Germinal center (tissue), 1 donor: ENCODE measurements around the gene NOL6.
A peak's percentile ranks its signal among the peaks of the same experiment; 100 is the strongest.

ENCODE experiments used
- DNase-seq: peaks from one replicate; pipeline ENCODE4 v3.0.0; 2012; ENCODE audit warnings: mixed read lengths, low spot score

The NOL6 gene

DNA sequence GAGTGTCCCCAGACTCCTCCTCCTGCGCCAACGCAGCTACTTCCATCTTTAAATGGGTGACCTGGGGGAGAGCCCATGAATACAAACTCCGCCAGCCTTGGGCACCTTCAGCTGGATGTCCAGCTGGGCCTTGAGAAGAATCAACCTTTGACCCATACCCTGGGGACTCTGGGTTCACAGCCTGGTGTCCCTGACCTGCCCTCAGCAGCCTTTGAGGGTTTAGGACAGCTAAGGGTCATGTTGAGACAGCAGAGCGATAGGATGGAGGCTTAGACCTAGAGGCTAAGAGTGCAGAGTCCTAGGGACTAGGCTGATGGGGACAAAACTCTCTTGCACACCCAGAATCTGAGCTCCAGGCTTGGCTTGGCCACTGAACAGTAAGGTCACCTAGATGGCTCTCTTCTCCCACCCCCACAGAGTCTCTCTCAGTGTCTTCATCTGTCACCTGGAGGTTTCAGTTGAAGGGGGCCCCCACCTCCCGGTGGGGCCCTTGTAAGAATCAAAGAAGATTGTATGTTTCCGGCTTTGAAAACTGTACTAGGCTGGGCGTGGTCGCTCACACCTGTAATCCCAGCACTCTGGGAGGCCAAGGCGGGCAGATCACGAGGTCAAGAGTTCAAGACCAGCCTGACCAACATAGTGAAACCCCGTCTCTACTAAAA is 19.6 kb downstream of the NOL6 start:
- no peak for DNase-seq

GRCh38 chr9:33453286-33453860 is 20.4 kb downstream of the NOL6 start:
- DNase-seq = no peak

GRCh38 chr9:33452828-33453271 is 20.9 kb downstream of the NOL6 start:
- peak; percentile 59 for DNase-seq

- DNase-seq = no peak
Measured at GRCh38 chr9:33450621-33451146, 23.0 kb downstream of the NOL6 start.

DNA sequence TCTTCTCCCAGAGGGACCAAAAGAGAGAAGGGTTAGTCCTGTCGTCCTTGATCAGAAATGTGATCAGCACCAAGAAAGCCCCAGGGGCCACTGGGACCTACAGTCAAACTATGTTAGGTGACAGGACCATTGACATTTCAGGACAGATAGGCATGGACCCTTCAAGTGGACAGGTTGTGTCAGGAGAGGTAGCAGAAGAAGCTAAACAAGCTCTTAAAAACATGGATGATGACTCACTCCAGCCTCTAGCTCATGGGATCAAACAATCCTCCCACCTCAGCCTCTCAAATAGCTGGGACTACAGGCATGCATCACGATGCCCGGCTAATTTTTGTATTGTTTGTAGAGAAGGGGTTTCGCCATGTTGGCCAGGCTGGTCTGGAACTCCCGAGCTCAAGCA is 24.0 kb downstream of the NOL6 start:
- DNase-seq = no peak

GRCh38 chr9:33447799-33448553 is 25.7 kb downstream of the NOL6 start:
- DNase-seq = no peak

GRCh38 chr9:33446946-33447798 is 26.6 kb downstream of the NOL6 start, which contains the start of gene AQP3:
TSS of gene AQP3 (minus strand) at chr9:33447593. CDS start at chr9:33447530, 63 bp downstream.
- peak; percentile 77 for DNase-seq

DNA sequence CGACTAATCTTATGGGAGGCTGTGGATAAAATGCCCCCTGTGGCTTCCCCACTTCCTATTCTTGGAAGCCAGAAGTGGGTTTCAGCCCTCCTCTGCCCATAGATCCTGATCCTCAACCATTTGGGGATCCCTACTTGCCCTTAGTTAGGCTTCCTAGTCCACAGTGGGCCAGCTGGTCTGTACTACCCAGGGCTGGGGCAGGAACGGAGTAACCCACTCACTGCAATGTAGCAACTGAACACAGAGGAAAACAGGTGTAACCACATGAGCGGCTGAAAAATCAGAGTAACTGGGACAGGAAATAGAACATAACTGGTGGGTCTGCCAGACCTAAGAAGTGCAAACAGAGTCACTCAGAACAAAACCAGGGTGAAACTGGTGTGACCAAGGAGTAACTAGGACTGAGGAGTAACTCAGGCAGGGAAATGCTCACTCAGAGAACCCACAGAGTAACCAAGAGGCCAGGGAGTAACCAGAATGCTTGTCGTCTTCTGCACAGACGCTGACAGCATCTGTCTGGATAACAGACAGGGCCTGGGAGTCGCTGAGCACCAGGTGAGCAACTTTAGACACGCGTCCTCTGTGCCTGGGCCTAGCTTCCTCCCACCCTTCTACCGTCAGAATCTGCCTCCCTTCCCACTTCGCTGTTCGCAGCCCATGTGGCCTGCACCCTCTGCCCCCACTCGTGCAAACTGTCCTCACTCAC is 27.3 kb downstream of the NOL6 start:
- DNase-seq = peak; percentile 38

GRCh38 chr9:33445389-33446239 is 28.1 kb downstream of the NOL6 start:
- DNase-seq = no peak

DNA sequence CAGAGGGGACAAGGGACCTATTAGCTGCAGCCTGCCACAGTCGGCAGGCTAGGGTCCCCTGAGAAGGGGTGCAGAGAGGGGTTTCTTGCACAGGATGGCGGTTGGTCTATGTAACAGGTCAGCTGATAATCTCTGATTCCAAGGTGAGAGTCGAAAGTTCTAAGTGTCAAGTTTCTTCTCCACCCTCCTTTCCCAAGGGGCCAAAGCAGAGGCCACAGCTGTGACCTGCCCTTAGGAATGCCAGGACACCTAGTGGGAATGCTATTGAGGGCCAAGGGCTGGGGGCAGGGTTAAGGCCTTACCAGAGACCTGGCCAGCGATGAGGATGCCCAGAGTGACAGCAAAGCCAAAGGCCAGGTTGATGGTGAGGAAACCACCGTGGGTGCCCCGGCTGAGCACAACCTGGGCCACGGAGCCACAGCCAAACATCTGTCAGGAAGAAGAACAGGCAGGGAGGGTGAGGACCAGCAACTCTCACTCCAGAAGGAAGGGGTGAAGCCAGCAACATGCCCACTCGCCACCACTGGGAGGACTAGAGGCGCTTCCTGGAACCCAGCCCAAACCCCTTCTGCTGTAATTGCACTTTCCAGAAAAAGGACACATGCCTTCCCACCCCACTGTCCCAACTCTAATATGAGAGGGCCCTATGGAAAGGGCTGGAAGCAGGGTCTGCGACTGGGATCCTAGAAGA is 30.1 kb downstream of the NOL6 start:
- DNase-seq = no peak

- DNase-seq = no peak
Measured at GRCh38 chr9:33443047-33443446, 30.7 kb downstream of the NOL6 start.

- DNase-seq = no peak
Measured at GRCh38 chr9:33442125-33442524, 31.6 kb downstream of the NOL6 start.

DNA sequence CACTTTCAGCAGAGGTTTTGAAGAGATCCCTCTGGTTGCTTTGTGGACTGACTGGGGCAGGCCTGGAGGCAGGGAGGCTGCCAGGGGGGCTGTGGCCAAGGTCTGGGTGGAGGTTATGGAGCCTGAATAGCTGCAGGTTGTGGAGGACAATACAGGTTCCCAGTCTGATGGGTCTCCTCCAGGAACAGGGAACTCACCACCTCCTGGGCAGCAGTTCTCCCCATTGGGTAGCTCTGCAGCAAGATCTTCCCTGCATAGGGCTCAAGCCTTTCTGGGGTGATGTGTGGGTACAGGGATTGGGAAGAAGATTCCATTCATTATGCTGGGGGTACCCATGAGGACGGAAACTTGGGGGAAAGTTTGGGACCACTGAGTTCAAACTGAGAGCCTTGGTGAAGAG is 33.1 kb downstream of the NOL6 start:
- no peak for DNase-seq

GRCh38 chr9:33440204-33440603 is 33.5 kb downstream of the NOL6 start:
- no peak for DNase-seq

DNA sequence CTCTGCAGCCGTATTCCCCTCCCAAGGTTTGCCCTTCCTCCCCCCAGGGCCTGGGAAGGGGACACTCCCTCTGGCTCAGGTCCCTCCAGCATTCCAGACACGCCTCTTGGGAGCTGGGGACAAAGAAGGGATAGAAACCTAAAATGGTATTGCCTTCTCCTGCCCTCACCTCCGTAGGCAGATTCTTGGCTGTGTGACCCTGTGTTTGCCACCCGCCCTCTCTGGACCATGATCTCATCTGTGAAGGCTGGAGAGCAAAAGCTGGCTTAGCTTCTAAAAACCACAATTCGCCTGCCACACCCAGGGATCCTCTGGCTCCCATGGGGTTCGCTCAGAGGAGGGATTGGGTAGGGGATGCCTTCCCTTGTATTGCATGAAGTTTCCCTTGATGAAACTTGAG is 34.0 kb downstream of the NOL6 start:
- no peak for DNase-seq

GRCh38 chr9:33438926-33439680 is 34.6 kb downstream of the NOL6 start:
- no peak for DNase-seq

DNA sequence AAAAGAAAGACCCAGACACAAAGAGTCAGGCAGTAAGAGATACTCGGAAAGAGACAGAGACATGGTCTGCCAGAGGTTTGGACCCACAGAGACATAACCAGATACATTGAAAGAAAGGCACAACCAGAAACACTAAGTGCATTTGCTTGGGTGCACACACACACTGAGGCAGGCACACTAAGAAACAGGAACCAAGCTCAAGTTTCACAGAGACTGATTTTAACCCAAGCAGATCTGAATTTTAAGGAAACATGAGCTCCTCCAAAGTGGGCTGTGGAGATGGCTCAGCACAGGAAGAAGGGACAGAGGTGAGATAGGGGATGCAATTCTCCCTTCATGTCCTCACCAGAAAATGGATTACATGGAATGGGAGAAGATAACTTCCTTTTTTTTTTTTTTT is 35.8 kb downstream of the NOL6 start:
- no peak for DNase-seq

DNA sequence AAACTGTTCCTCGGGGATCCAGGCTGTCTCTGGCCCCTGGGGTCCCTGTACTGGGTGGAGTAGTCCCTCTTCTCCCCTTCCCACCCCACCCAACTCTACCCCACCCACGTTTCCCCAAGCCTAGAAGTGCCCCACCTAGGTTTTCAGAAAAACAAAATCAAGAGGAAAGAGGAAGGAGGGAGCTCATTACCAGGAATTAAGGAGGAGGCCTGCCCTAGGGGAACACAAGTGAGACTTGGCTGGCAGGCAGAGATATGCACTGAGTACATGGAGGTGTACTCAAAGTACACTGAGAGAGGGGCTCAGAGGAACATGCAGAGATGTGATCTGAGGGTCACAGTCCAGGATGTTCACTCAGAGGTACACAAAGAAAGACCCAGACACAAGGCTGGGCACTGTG is 36.5 kb downstream of the NOL6 start:
- DNase-seq = no peak

- no peak for DNase-seq
Measured at GRCh38 chr9:33436445-33436844, 37.3 kb downstream of the NOL6 start.
